Measurements from ENCODE around the gene NDUFAF7.
"Not testable (repeated sequence)": the region's sequence is repeated elsewhere in the genome, so short reads cannot be mapped to it uniquely, and the experiment has no call there.

The NDUFAF7 gene

GRCh38 chr2:37281916-37282315, 50.5 kb downstream of the NDUFAF7 start:
- Histone ChIP-seq H3K4me1 (ENCODE audit: control insufficient read depth, insufficient read depth, low read length, unreplicated experiment) (peaks cover 34% of the 10 kb centered on the region), H3K4me3 (ENCODE audit: low read depth, low read length) (no peak overlapping the region), H3K79me2 (ENCODE audit: control insufficient read depth, insufficient read depth, low read length, unreplicated experiment) (no peaks in the 10 kb centered on the region), H3K27ac (ENCODE audit: low read depth, low read length) (peak overlapping the region; percentile 83; the same call in 1 of the 2 replicates), H3K36me3 (ENCODE audit: insufficient read depth, low read length) (peaks cover 26% of the 10 kb centered on the region), H3K27me3 (ENCODE audit: insufficient read depth, low read length) (no peaks in the 10 kb centered on the region), H2AFZ (ENCODE audit: low read length, unreplicated experiment) (no peak overlapping the region)

- no peaks in the 10 kb centered on the region for H3K79me2 ChIP-seq (ENCODE audit: control insufficient read depth, insufficient read depth, low read length, unreplicated experiment)
- H3K27ac ChIP-seq (ENCODE audit: low read depth, low read length): peak overlapping the region; percentile 83
- no peak overlapping the region for H2AFZ ChIP-seq (ENCODE audit: low read length, unreplicated experiment)
- peaks cover 26% of the 10 kb centered on the region for H3K36me3 ChIP-seq (ENCODE audit: insufficient read depth, low read length)
- peaks cover 34% of the 10 kb centered on the region for H3K4me1 ChIP-seq (ENCODE audit: control insufficient read depth, insufficient read depth, low read length, unreplicated experiment)
- no peaks in the 10 kb centered on the region for H3K27me3 ChIP-seq (ENCODE audit: insufficient read depth, low read length)
- peak overlapping the region; percentile 59 for H3K4me3 ChIP-seq (ENCODE audit: low read depth, low read length)
Measured at GRCh38 chr2:37282746-37283145, 51.3 kb downstream of the NDUFAF7 start.

- Histone ChIP-seq H3K79me2 (ENCODE audit: control insufficient read depth, insufficient read depth, low read length, unreplicated experiment) (no peaks in the 10 kb centered on the region), H3K4me1 (ENCODE audit: control insufficient read depth, insufficient read depth, low read length, unreplicated experiment) (peaks cover 34% of the 10 kb centered on the region), H3K27me3 (ENCODE audit: insufficient read depth, low read length) (no peaks in the 10 kb centered on the region), H3K4me3 (ENCODE audit: low read depth, low read length) (peak overlapping the region; percentile 59), H3K27ac (ENCODE audit: low read depth, low read length) (peak overlapping the region; percentile 83), H2AFZ (ENCODE audit: low read length, unreplicated experiment) (no peak overlapping the region), H3K36me3 (ENCODE audit: insufficient read depth, low read length) (peaks cover 26% of the 10 kb centered on the region)
Measured at GRCh38 chr2:37283207-37283606, 51.7 kb downstream of the NDUFAF7 start.

- H3K36me3 ChIP-seq (ENCODE audit: insufficient read depth, low read length): peaks cover 20% of the 10 kb centered on the region
- H3K4me3 ChIP-seq (ENCODE audit: low read depth, low read length): no peak overlapping the region
- peaks cover 34% of the 10 kb centered on the region for H3K4me1 ChIP-seq (ENCODE audit: control insufficient read depth, insufficient read depth, low read length, unreplicated experiment)
- no peaks in the 10 kb centered on the region for H3K79me2 ChIP-seq (ENCODE audit: control insufficient read depth, insufficient read depth, low read length, unreplicated experiment)
- H2AFZ ChIP-seq (ENCODE audit: low read length, unreplicated experiment): no peak overlapping the region
- H3K27ac ChIP-seq (ENCODE audit: low read depth, low read length): 0 out of 2 replicates have a peak overlapping the region, but pooled peaks have one; percentile 8
- no peaks in the 10 kb centered on the region for H3K27me3 ChIP-seq (ENCODE audit: insufficient read depth, low read length)
Measured at GRCh38 chr2:37284381-37284780, 52.9 kb downstream of the NDUFAF7 start.

- Histone ChIP-seq H3K4me3 (ENCODE audit: low read depth, low read length) (no peak overlapping the region), H3K27ac (ENCODE audit: low read depth, low read length) (no peak overlapping the region), H3K27me3 (ENCODE audit: insufficient read depth, low read length) (no peaks in the 10 kb centered on the region), H2AFZ (ENCODE audit: low read length, unreplicated experiment) (no peak overlapping the region), H3K36me3 (ENCODE audit: insufficient read depth, low read length) (0 out of 2 replicates have a peak, but pooled peaks cover 3% of the 10 kb centered on the region), H3K79me2 (ENCODE audit: control insufficient read depth, insufficient read depth, low read length, unreplicated experiment) (peaks cover 4% of the 10 kb centered on the region), H3K4me1 (ENCODE audit: control insufficient read depth, insufficient read depth, low read length, unreplicated experiment) (peaks cover 23% of the 10 kb centered on the region)
Measured at GRCh38 chr2:37287966-37288365, 56.5 kb downstream of the NDUFAF7 start.

GRCh38 chr2:37291680-37292079, 60.2 kb downstream of the NDUFAF7 start:
- Histone ChIP-seq H3K27ac (ENCODE audit: low read depth, low read length) (no peak overlapping the region), H3K4me1 (ENCODE audit: control insufficient read depth, insufficient read depth, low read length, unreplicated experiment) (no peaks in the 10 kb centered on the region), H2AFZ (ENCODE audit: low read length, unreplicated experiment) (no peak overlapping the region), H3K36me3 (ENCODE audit: insufficient read depth, low read length) (no peaks in the 10 kb centered on the region), H3K27me3 (ENCODE audit: insufficient read depth, low read length) (no peaks in the 10 kb centered on the region), H3K4me3 (ENCODE audit: low read depth, low read length) (no peak overlapping the region), H3K79me2 (ENCODE audit: control insufficient read depth, insufficient read depth, low read length, unreplicated experiment) (peaks cover 20% of the 10 kb centered on the region)

- H2AFZ ChIP-seq (ENCODE audit: low read length, unreplicated experiment); H3K4me3 ChIP-seq (ENCODE audit: low read depth, low read length); H3K27me3 ChIP-seq (ENCODE audit: insufficient read depth, low read length); H3K27ac ChIP-seq (ENCODE audit: low read depth, low read length); H3K4me1 ChIP-seq (ENCODE audit: control insufficient read depth, insufficient read depth, low read length, unreplicated experiment); H3K36me3 ChIP-seq (ENCODE audit: insufficient read depth, low read length): not testable (repeated sequence)
- peaks cover 45% of the 10 kb centered on the region for H3K79me2 ChIP-seq (ENCODE audit: control insufficient read depth, insufficient read depth, low read length, unreplicated experiment)
Measured at GRCh38 chr2:37294858-37295257, 63.4 kb downstream of the NDUFAF7 start.

- no peak overlapping the region for H3K27ac ChIP-seq (ENCODE audit: low read depth, low read length)
- H3K27me3 ChIP-seq (ENCODE audit: insufficient read depth, low read length): no peaks in the 10 kb centered on the region
- H2AFZ ChIP-seq (ENCODE audit: low read length, unreplicated experiment): no peak overlapping the region
- H3K79me2 ChIP-seq (ENCODE audit: control insufficient read depth, insufficient read depth, low read length, unreplicated experiment): peaks cover 52% of the 10 kb centered on the region
- no peak overlapping the region for H3K4me3 ChIP-seq (ENCODE audit: low read depth, low read length)
- H3K4me1 ChIP-seq (ENCODE audit: control insufficient read depth, insufficient read depth, low read length, unreplicated experiment): peaks cover 1% of the 10 kb centered on the region
- 0 out of 2 replicates have a peak, but pooled peaks cover under 1% of the 10 kb centered on the region for H3K36me3 ChIP-seq (ENCODE audit: insufficient read depth, low read length)
Measured at GRCh38 chr2:37295469-37296073, 64.1 kb downstream of the NDUFAF7 start.

- Histone ChIP-seq H3K4me1 (ENCODE audit: control insufficient read depth, insufficient read depth, low read length, unreplicated experiment) (peaks cover 12% of the 10 kb centered on the region), H2AFZ (ENCODE audit: low read length, unreplicated experiment) (no peak overlapping the region), H3K4me3 (ENCODE audit: low read depth, low read length) (no peak overlapping the region), H3K36me3 (ENCODE audit: insufficient read depth, low read length) (0 out of 2 replicates have a peak, but pooled peaks cover 3% of the 10 kb centered on the region), H3K27ac (ENCODE audit: low read depth, low read length) (no peak overlapping the region), H3K27me3 (ENCODE audit: insufficient read depth, low read length) (no peaks in the 10 kb centered on the region), H3K79me2 (ENCODE audit: control insufficient read depth, insufficient read depth, low read length, unreplicated experiment) (peaks cover 65% of the 10 kb centered on the region)
Measured at GRCh38 chr2:37297632-37298031, 66.2 kb downstream of the NDUFAF7 start.

Measured in ACC112 (cell line).